Prostate gland (tissue), 2 donors: ENCODE results near the gene SMLR1.

ENCODE experiments used
- POLR2AphosphoS5 ChIP-seq: sonication (generic); formaldehyde crosslinking; IDR thresholded peaks from one replicate; pipeline ENCODE4 v1.6.1; 2017; ENCODE audit warnings: antibody characterized with exemption
- TF ChIP-seq, protein P1 (sequence below), 4 experiments: fragments of 200-600 bp in 2 of 4; fragments of 450-650 bp in 2 of 4; sonication (generic) in 2 of 4; IDR thresholded peaks; 1 replicate in 3 of 4; 2 replicates in 1 of 4; pipeline ENCODE4 v1.5.1; 2016 to 2019; ENCODE audit warnings: antibody characterized with exemption in 4 of 4, mild to moderate bottlenecking in 2 of 4, moderate library complexity in 2 of 4

- TF ChIP-seq POLR2AphosphoS5: no peak
- TF ChIP-seq, protein P1, sequence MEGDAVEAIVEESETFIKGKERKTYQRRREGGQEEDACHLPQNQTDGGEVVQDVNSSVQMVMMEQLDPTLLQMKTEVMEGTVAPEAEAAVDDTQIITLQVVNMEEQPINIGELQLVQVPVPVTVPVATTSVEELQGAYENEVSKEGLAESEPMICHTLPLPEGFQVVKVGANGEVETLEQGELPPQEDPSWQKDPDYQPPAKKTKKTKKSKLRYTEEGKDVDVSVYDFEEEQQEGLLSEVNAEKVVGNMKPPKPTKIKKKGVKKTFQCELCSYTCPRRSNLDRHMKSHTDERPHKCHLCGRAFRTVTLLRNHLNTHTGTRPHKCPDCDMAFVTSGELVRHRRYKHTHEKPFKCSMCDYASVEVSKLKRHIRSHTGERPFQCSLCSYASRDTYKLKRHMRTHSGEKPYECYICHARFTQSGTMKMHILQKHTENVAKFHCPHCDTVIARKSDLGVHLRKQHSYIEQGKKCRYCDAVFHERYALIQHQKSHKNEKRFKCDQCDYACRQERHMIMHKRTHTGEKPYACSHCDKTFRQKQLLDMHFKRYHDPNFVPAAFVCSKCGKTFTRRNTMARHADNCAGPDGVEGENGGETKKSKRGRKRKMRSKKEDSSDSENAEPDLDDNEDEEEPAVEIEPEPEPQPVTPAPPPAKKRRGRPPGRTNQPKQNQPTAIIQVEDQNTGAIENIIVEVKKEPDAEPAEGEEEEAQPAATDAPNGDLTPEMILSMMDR (IDR thresholded peaks at IDR 0.05): no peak
Measured at GRCh38 chr6:130839379-130839778, 12.2 kb downstream of the SMLR1 start.
